GM19240 (cell line): ENCODE data around the gene PRKCA.

Source experiments
- DNase-seq: peaks from one replicate; pipeline ENCODE4 v3.0.0; 2011; ENCODE audit warnings: low spot score; ENCODE audit not compliant: insufficient read length

PRKCA gene

GRCh38 chr17:66511135-66511534 is 208.7 kb downstream of the PRKCA start:
- no peak for DNase-seq

- DNase-seq, result no peak
Measured at GRCh38 chr17:66514227-66514806, 211.9 kb downstream of the PRKCA start.

- DNase-seq, result no peak
Measured at GRCh38 chr17:66515974-66516373, 213.6 kb downstream of the PRKCA start.

GRCh38 chr17:66517336-66518009 is 215.1 kb downstream of the PRKCA start:
- no peak for DNase-seq

- DNase-seq, result no peak
Measured at GRCh38 chr17:66518108-66518507, 215.7 kb downstream of the PRKCA start.

- DNase-seq, result no peak
Measured at GRCh38 chr17:66518677-66519076, 216.3 kb downstream of the PRKCA start.

GRCh38 chr17:66519154-66519553 is 216.7 kb downstream of the PRKCA start:
- no peak for DNase-seq

- no peak for DNase-seq
Measured at GRCh38 chr17:66520999-66521398, 218.6 kb downstream of the PRKCA start.

- no peak for DNase-seq
Measured at GRCh38 chr17:66522591-66523272, 220.3 kb downstream of the PRKCA start.

- no peak for DNase-seq
Measured at GRCh38 chr17:66523378-66524200, 221.2 kb downstream of the PRKCA start.

- DNase-seq, result no peak
Measured at GRCh38 chr17:66524877-66525276, 222.5 kb downstream of the PRKCA start.

- no peak for DNase-seq
Measured at GRCh38 chr17:66525338-66525737, 222.9 kb downstream of the PRKCA start.

GRCh38 chr17:66526827-66527226 is 224.4 kb downstream of the PRKCA start:
- no peak for DNase-seq

GRCh38 chr17:66527335-66527734 is 224.9 kb downstream of the PRKCA start:
- DNase-seq, result no peak

GRCh38 chr17:66531851-66532295 is 229.5 kb downstream of the PRKCA start:
- no peak for DNase-seq

GRCh38 chr17:66533572-66533971 is 231.2 kb downstream of the PRKCA start:
- no peak for DNase-seq

GRCh38 chr17:66533986-66534385 is 231.6 kb downstream of the PRKCA start:
- DNase-seq, result no peak

- DNase-seq, result no peak
Measured at GRCh38 chr17:66535611-66536010, 233.2 kb downstream of the PRKCA start.

- no peak for DNase-seq
Measured at GRCh38 chr17:66537502-66537901, 235.1 kb downstream of the PRKCA start.

GRCh38 chr17:66538776-66539175 is 236.4 kb downstream of the PRKCA start:
- no peak for DNase-seq

GRCh38 chr17:66540131-66540781 is 237.8 kb downstream of the PRKCA start:
- no peak for DNase-seq
